IMR-90 (cell line): Measurements from ENCODE around the gene ESRRG. TPM values are rescaled to one million over a fixed set of nuclear protein-coding genes. Genes with fewer than 3 reads are reported as not detected.

ENCODE experiments used
- ATAC-seq: fragments of 200-7000 bp; cut with Tn5 transposase; 2 replicates; pipeline ENCODE4 v1.9.1; 2020; ENCODE audit warnings: low read depth, mild to moderate bottlenecking, moderate library complexity
- BruUV-seq: library from RNA; stranded (reverse); fragments of 400-500 nt; replicated peaks from 2 replicates; lab custom pipeline; 2021; lab: Mats Ljungman, UMichigan
- CTCF ChIA-PET: fragments of 300-600 bp; formaldehyde crosslinking; extraction: SDS; loops from one replicate; lab custom pipeline; 2021; ENCODE audit warnings: antibody characterized with exemption; lab: Yijun Ruan, JAX
- POLR2A ChIA-PET: fragments of 300-600 bp; sonication (Branson Sonifier 250); formaldehyde crosslinking; loops from one replicate; lab custom pipeline; 2022; ENCODE audit warnings: antibody characterized with exemption; ENCODE audit not compliant: unreplicated experiment; lab: Charles Lee
- DNase-seq: peaks from one replicate; pipeline ENCODE4 v3.0.0; 2013
- H2AFZ ChIP-seq: replicated peaks from 2 replicates; pipeline ENCODE3; 2013; ENCODE audit warnings: low read length, mild to moderate bottlenecking; ENCODE audit not compliant: poor library complexity
- H2AK5ac ChIP-seq: 2 replicates; pipeline ENCODE4 v1.6.1; 2013; ENCODE audit warnings: low read depth, low read length, inconsistent platforms
- H2AK9ac ChIP-seq: replicated peaks from 2 replicates; pipeline ENCODE3; 2013; ENCODE audit warnings: mild to moderate bottlenecking, low read depth, low read length, moderate library complexity; ENCODE audit not compliant: poor library complexity
- H2BK120ac ChIP-seq: 2 replicates; pipeline ENCODE4 v1.6.1; 2013; ENCODE audit warnings: low read depth, low read length, inconsistent platforms
- H2BK15ac ChIP-seq: 3 replicates; pipeline ENCODE4 v1.6.1; 2013; ENCODE audit warnings: low read depth, low read length, inconsistent platforms
- H2BK20ac ChIP-seq: 2 replicates; pipeline ENCODE4 v1.6.1; 2013; ENCODE audit warnings: low read depth, mild to moderate bottlenecking, inconsistent platforms, low read length, moderate library complexity
- H2BK5ac ChIP-seq: 2 replicates; pipeline ENCODE4 v1.6.1; 2013; ENCODE audit warnings: mild to moderate bottlenecking, low read depth, low read length, inconsistent platforms; ENCODE audit not compliant: poor library complexity, severe bottlenecking
- H3K14ac ChIP-seq: replicated peaks from 2 replicates; pipeline ENCODE4 v1.6.1; 2013; ENCODE audit warnings: low read depth, low read length, inconsistent platforms
- H3K18ac ChIP-seq: 2 replicates; pipeline ENCODE4 v1.6.1; 2013; ENCODE audit warnings: low read depth, low read length, control low read depth
- H3K23ac ChIP-seq: 2 replicates; pipeline ENCODE4 v1.6.1; 2013; ENCODE audit warnings: low read depth, low read length, inconsistent platforms
- H3K27ac ChIP-seq: 2 replicates; pipeline ENCODE4 v1.5.1; 2013; ENCODE audit warnings: mild to moderate bottlenecking, control low read depth, low read length; ENCODE audit not compliant: insufficient read depth
- H3K27me3 ChIP-seq: 2 replicates; pipeline ENCODE4 v1.6.1; 2013; ENCODE audit warnings: low read length; ENCODE audit not compliant: control insufficient read depth, insufficient read depth
- H3K36me3 ChIP-seq: 2 replicates; pipeline ENCODE4 v1.6.1; 2013; ENCODE audit warnings: low read length, mixed read lengths; ENCODE audit not compliant: control insufficient read depth, insufficient read depth
- H3K4ac ChIP-seq: 2 replicates; pipeline ENCODE4 v1.6.1; 2013; ENCODE audit warnings: low read depth, low read length, inconsistent platforms
- H3K4me1 ChIP-seq: 2 replicates; pipeline ENCODE4 v1.6.1; 2013; ENCODE audit warnings: low read length, mixed read lengths; ENCODE audit not compliant: control insufficient read depth, insufficient read depth
- H3K4me2 ChIP-seq: 2 replicates; pipeline ENCODE4 v1.6.1; 2013; ENCODE audit warnings: low read depth, mild to moderate bottlenecking, control low read depth, low read length, moderate library complexity
- H3K4me3 ChIP-seq: 2 replicates; pipeline ENCODE4 v1.5.1; 2013; ENCODE audit warnings: low read depth, mild to moderate bottlenecking, control low read depth, low read length, moderate library complexity; ENCODE audit not compliant: insufficient read depth
- H3K56ac ChIP-seq: 2 replicates; pipeline ENCODE4 v1.6.1; 2013; ENCODE audit warnings: low read length, inconsistent platforms; ENCODE audit not compliant: insufficient read depth; ENCODE audit errors: extremely low read depth
- H3K79me1 ChIP-seq, 2 experiments: 2 replicates each; pipeline ENCODE4 v1.6.1; 2013; ENCODE audit warnings: low read length in 2 of 2, inconsistent platforms in 1 of 2, low read depth in 1 of 2
- H3K9ac ChIP-seq: 2 replicates; pipeline ENCODE4 v1.6.1; 2013; ENCODE audit warnings: low read depth, low read length, control low read depth
- H3K9me1 ChIP-seq: 2 replicates; pipeline ENCODE4 v1.6.1; 2013; ENCODE audit warnings: low read length, inconsistent platforms; ENCODE audit not compliant: insufficient read depth
- H3K9me3 ChIP-seq: 2 replicates; pipeline ENCODE4 v1.6.1; 2013; ENCODE audit warnings: low read length; ENCODE audit not compliant: control insufficient read depth, insufficient read depth
- H4K20me1 ChIP-seq: 2 replicates; pipeline ENCODE4 v1.6.1; 2013; ENCODE audit warnings: low read length, inconsistent platforms; ENCODE audit not compliant: insufficient read depth
- H4K5ac ChIP-seq: 2 replicates; pipeline ENCODE4 v1.6.1; 2013; ENCODE audit warnings: mild to moderate bottlenecking, low read depth, low read length, control low read depth
- H4K8ac ChIP-seq, 2 experiments: 2 replicates each; pipeline ENCODE4 v1.6.1; 2013; ENCODE audit warnings: low read depth in 2 of 2, low read length in 2 of 2, control low read depth in 1 of 2, inconsistent platforms in 1 of 2
- H4K91ac ChIP-seq: 2 replicates; pipeline ENCODE4 v1.6.1; 2013; ENCODE audit warnings: low read depth, low read length, inconsistent platforms; ENCODE audit not compliant: insufficient read depth
- CTCF ChIP-seq: conservative IDR thresholded peaks from 2 replicates; pipeline ENCODE4 v1.5.1; 2012; ENCODE audit warnings: mild to moderate bottlenecking, low read depth, low read length, improper control_type of control experiment
- FOS ChIP-seq: fragments of 150-350 bp; IDR thresholded peaks from 2 replicates; pipeline ENCODE4 v1.6.1; 2016; ENCODE audit warnings: low read depth, low read length
- WGBS, 2 experiments: methylation state at CpG; one replicate each; pipeline versions ENCODE4 v1.1.5 to v1.1.7; 2013; ENCODE audit warnings: missing lambda C conversion rate in 2 of 2; ENCODE audit not compliant: insufficient read length in 1 of 2; ENCODE audit errors: extremely low coverage in 2 of 2; 5-methylcytosine and 5-hydroxymethylcytosine counted together
- dilution Hi-C: fragments of 300-500 bp; cut with HindIII; formaldehyde crosslinking; loops from one replicate; pipeline ENCODE4 v1.14.3; 2018; ENCODE audit warnings: low sequenced_read_pairs; ENCODE audit not compliant: unreplicated experiment
- in situ Hi-C: fragments of 300-500 bp; cut with MboI; formaldehyde crosslinking; loops from 3 replicates; pipeline ENCODE4 v1.14.3; 2019; ENCODE audit warnings: low sequenced_read_pairs, inconsistent platforms, mixed read lengths
- intact Hi-C: fragments of 100-400 bp; cut with micrococcal nuclease; formaldehyde crosslinking; loops from 2 replicates; pipeline ENCODE4 v1.10.0; 2022
- polyA plus RNA-seq, 3 experiments: library from polyadenylated mRNA; depleted of rRNA; stranded (reverse); fragments of >200 nt; gene quantifications; 2 replicates each; pipeline ENCODE4 v1.2.3, GENCODE V29; 2012; ENCODE audit warnings: low replicate concordance in 1 of 3
- total RNA-seq: library from RNA; depleted of rRNA; stranded (reverse); fragments of >200 nt; gene quantifications from 2 replicates; pipeline ENCODE4 v1.2.3, GENCODE V29; 2012

ESRRG gene
- total and polyA plus RNA-seq, 2 of the 4 experiments (the other 2 are of a cell fraction): 0.17 to 0.54 TPM

GRCh38 chr1:216640100-216640499, 83.1 kb downstream of the ESRRG start:
- H3K14ac ChIP-seq: no peak overlapping the region
- H4K8ac ChIP-seq: no peak overlapping the region
- no peak overlapping the region for H3K4me2 ChIP-seq
- H3K4me1 ChIP-seq: no peaks in the 10 kb centered on the region
- ChIA-PET CTCF (no interaction called here), POLR2A (no interaction called here)
- no peaks in the 10 kb centered on the region for H3K9me1 ChIP-seq
- dilution Hi-C loops (no loop called here), intact Hi-C loops (no loop called here), in situ Hi-C loops (no loop called here)
- no peak overlapping the region for H3K9ac ChIP-seq
- BruUV-seq: no TSS peak
- H3K23ac ChIP-seq: no peak overlapping the region
- no peak overlapping the region for H3K56ac ChIP-seq
- no peaks in the 10 kb centered on the region for H4K20me1 ChIP-seq
- no peak overlapping the region for H2AK5ac ChIP-seq
- H3K4me3 ChIP-seq: no peak overlapping the region
- H3K27ac ChIP-seq: no peak overlapping the region
- no peak overlapping the region for H2BK5ac ChIP-seq
- DNase-seq: no peak
- no peak overlapping the region for H4K91ac ChIP-seq
- no peaks in the 10 kb centered on the region for H3K79me1 ChIP-seq
- no peak overlapping the region for H2AK9ac ChIP-seq
- H3K9me3 ChIP-seq: no peaks in the 10 kb centered on the region
- TF ChIP-seq CTCF: no peak
- TF ChIP-seq FOS: no peak
- H3K4ac ChIP-seq: no peak overlapping the region
- no peak overlapping the region for H2BK20ac ChIP-seq
- no peak overlapping the region for H3K18ac ChIP-seq
- H3K27me3 ChIP-seq: no peaks in the 10 kb centered on the region
- no peak for ATAC-seq
- H2BK15ac ChIP-seq: no peak overlapping the region
- H3K36me3 ChIP-seq: no peaks in the 10 kb centered on the region
- WGBS, 2 experiments: no CpG with 5 or more reads among the region's 3 CpGs
- no peak overlapping the region for H2BK120ac ChIP-seq
- H2AFZ ChIP-seq: no peak overlapping the region
- H4K5ac ChIP-seq: no peak overlapping the region
